Gastroesophageal sphincter (tissue), 4 donors: ENCODE data around the gene MYBPH. TPM values are rescaled to one million over a fixed set of nuclear protein-coding genes. Genes with fewer than 3 reads are reported as not detected.

ENCODE experiments used
- ATAC-seq: fragments of 150-250 bp; one replicate; pipeline ENCODE4 v1.9.1; 2016; ENCODE audit warnings: mild to moderate bottlenecking, moderate library complexity
- H3K27ac ChIP-seq, 4 donors: fragments of 200-600 bp; sonication (generic) in 3 of 4; 1 replicate in 3 of 4; 2 replicates in 1 of 4; pipeline ENCODE4 v1.5.1; 2016 to 2019
- H3K27me3 ChIP-seq: fragments of 200-600 bp; sonication (generic); one replicate; pipeline ENCODE4 v1.5.1; 2019
- H3K36me3 ChIP-seq, 2 donors: fragments of 200-600 bp; sonication (generic); one replicate each; pipeline ENCODE4 v1.5.1; 2019; ENCODE audit warnings: control low read depth in 1 of 2
- H3K4me1 ChIP-seq, 3 donors: fragments of 200-600 bp; sonication (generic); 1 replicate in 2 of 3; 2 replicates in 1 of 3; pipeline ENCODE4 v1.5.1; 2016 to 2019; ENCODE audit warnings: control low read depth in 2 of 3
- H3K4me3 ChIP-seq, 2 donors: fragments of 200-600 bp; sonication (generic); one replicate each; pipeline ENCODE4 v1.5.1; 2019; ENCODE audit warnings: mild to moderate bottlenecking in 1 of 2, moderate library complexity in 1 of 2
- H3K9me3 ChIP-seq, 3 donors: fragments of 200-600 bp; sonication (generic); one replicate each; pipeline ENCODE4 v1.5.1; 2017 to 2019; ENCODE audit warnings: control low read depth in 2 of 3
- EP300 ChIP-seq: sonication (generic); formaldehyde crosslinking; IDR thresholded peaks from one replicate; pipeline ENCODE4 v1.6.1; 2017; ENCODE audit warnings: antibody characterized with exemption, mild to moderate bottlenecking
- POLR2A ChIP-seq, 2 donors: fragments of 450-650 bp; IDR thresholded peaks; one replicate each; pipeline ENCODE4 v1.6.1; 2017; ENCODE audit warnings: antibody characterized with exemption in 2 of 2, mild to moderate bottlenecking in 2 of 2, moderate library complexity in 1 of 2
- POLR2AphosphoS5 ChIP-seq: sonication (generic); formaldehyde crosslinking; IDR thresholded peaks from one replicate; pipeline ENCODE4 v1.6.1; 2017; ENCODE audit warnings: antibody characterized with exemption
- WGBS, 2 donors: methylation state at CpG; one replicate each; pipeline ENCODE4 v1.1.5; 2018; ENCODE audit warnings: low coverage in 1 of 2; 5-methylcytosine and 5-hydroxymethylcytosine counted together
- total RNA-seq, 4 donors: library from RNA; depleted of rRNA; stranded (reverse); fragments of >200 nt; gene quantifications; one replicate each; pipeline ENCODE4 v1.1.0, GENCODE V29; 2016
- TF ChIP-seq, protein P1 (sequence below), 4 experiments: fragments of 200-600 bp in 2 of 4; fragments of 450-650 bp in 2 of 4; sonication (generic) in 1 of 4; IDR thresholded peaks; one replicate each; pipeline ENCODE4 v1.5.1; 2017 to 2019; ENCODE audit warnings: antibody characterized with exemption in 4 of 4, mild to moderate bottlenecking in 2 of 4, moderate library complexity in 2 of 4

Gene MYBPH
- total RNA-seq, 4 donors from 2014 or later, result not detected

DNA sequence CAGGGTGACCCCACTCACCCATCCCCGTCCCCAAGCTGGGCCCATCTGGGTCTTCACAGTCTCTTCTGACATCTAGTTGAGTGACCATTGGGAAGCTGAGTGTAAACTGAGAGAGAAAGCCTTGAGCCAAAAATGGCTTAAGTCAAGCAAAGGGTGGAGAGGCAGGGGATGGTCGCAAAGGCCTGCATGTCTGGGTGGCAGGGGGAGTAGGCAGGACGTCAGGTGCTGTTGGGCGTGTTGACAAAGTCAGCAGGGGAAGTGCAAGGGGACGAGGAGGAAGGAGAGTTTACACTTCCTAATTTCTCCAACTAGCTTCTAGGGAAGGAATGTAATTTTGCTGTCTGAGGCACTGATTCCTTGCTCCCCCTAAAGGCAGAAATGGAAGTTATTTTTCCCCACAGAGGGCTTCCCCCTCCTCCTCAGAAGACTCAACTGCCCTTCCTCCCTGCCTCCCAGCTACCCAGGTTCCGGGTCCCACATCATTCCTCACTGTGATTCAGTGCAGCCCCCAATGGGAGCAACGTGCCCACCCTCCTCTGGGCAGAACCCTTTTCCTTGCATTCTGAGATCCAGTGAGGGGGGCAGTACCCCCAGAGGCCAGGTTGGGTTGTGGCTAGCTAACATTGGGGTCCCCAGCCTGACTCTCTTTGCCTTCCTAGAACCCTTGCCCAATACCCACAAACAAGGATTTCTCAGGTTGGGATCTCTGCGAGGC lies 49.3 kb downstream of the MYBPH start:
- Histone ChIP-seq H3K27ac (no peak overlapping the region), H3K9me3 (no peaks in the 10 kb centered on the region), H3K27me3 (peaks cover 63% of the 10 kb centered on the region), H3K4me1 (peaks cover 0 to 46% (median 30%) of the 10 kb centered on the region in 3 donors), H3K4me3 (no peak overlapping the region), H3K36me3 (no peaks in the 10 kb centered on the region)
- no peak for ATAC-seq
- TF ChIP-seq POLR2AphosphoS5, result no peak
- TF ChIP-seq, protein P1, sequence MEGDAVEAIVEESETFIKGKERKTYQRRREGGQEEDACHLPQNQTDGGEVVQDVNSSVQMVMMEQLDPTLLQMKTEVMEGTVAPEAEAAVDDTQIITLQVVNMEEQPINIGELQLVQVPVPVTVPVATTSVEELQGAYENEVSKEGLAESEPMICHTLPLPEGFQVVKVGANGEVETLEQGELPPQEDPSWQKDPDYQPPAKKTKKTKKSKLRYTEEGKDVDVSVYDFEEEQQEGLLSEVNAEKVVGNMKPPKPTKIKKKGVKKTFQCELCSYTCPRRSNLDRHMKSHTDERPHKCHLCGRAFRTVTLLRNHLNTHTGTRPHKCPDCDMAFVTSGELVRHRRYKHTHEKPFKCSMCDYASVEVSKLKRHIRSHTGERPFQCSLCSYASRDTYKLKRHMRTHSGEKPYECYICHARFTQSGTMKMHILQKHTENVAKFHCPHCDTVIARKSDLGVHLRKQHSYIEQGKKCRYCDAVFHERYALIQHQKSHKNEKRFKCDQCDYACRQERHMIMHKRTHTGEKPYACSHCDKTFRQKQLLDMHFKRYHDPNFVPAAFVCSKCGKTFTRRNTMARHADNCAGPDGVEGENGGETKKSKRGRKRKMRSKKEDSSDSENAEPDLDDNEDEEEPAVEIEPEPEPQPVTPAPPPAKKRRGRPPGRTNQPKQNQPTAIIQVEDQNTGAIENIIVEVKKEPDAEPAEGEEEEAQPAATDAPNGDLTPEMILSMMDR (IDR thresholded peaks at IDR 0.05), result peak in 3 of 4 experiments; percentile 29 to 48 (median 46)
- TF ChIP-seq POLR2A (IDR thresholded peaks at IDR 0.05), result no peak
- 18 to 35% methylated on average over 5 to 6 of the region's 8 CpGs for WGBS, 2 donors

DNA sequence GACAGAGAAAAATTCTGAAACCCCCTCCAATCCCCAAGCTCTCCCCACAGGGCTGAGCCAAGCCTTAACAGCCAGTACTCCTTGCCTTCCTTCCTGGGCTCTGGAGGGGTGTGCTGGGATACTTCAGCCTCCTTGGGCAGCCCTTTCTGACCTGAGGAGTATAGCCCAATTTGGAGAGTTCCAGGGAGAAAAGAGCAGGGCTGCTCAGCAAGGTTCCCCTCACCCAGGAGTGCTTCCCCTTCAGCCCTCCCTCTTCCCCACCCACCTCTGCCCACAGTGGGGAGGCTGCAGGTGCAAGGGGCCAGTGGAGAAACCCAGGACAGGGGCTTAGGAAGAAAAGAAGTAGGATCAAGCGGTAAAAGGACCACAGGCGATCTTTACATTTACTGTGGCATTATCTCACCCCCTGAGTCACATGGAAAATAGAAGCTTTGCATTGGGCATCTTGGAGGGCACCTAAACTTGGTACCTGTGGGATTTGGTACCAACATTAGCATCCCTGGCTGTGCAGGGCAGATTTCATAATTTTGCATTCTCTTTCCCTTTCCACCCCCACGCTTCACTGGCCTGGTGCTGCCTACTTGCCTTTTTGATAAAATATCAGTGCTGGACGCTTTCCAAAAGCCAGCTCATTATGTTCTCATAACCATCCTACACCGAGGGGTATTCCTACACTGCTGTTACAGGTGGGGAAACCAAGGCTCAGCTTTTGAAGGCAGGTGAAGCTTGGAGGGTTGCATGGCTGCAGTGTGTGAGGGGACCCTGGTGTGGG lies 50.9 kb downstream of the MYBPH start:
- TF ChIP-seq EP300, result no peak
- TF ChIP-seq POLR2AphosphoS5, result no peak
- Histone ChIP-seq H3K27me3 (peaks cover 79% of the 10 kb centered on the region), H3K9me3 (no peaks in the 10 kb centered on the region), H3K4me1 (peaks cover 0 to 38% (median 26%) of the 10 kb centered on the region in 3 donors), H3K4me3 (no peak overlapping the region), H3K27ac (no peak overlapping the region), H3K36me3 (no peaks in the 10 kb centered on the region)
- no peak for ATAC-seq
- 69 to 80% methylated on average over 1 to 3 of the region's 5 CpGs for WGBS, 2 donors

DNA sequence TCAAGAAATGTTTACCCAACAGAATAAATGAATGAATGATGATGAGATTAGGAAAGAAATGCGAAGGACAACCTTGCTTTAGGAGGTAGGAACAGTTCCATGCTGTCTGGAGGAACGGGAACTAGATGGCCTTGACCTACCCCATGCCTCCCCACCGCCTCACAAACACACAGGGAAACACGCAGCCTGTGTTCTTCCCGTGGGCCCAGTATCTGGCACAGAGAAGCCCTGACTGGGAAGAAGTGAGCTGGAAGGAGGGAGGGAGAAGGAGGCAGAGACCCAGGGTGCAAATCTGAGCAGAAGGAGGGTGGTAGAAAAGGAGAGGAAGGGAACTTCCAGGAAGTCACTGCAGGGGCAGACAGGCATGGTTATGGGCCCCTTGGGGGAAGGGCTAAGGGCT lies 51.6 kb downstream of the MYBPH start:
- H3K27me3 ChIP-seq, result peaks cover 86% of the 10 kb centered on the region
- H3K4me3 ChIP-seq, result no peak overlapping the region
- H3K27ac ChIP-seq, result no peak overlapping the region
- ATAC-seq, result no peak
- peaks cover 0 to 32% (median 26%) of the 10 kb centered on the region in 3 donors for H3K4me1 ChIP-seq
- 48 to 63% methylated on average over 4 to 5 of the region's 5 CpGs for WGBS, 2 donors
- no peaks in the 10 kb centered on the region for H3K9me3 ChIP-seq
- TF ChIP-seq POLR2AphosphoS5 (no peak), EP300 (no peak), POLR2A (IDR thresholded peaks at IDR 0.05) (no peak)
- TF ChIP-seq, protein P1 (IDR thresholded peaks at IDR 0.05), result no peak
- no peaks in the 10 kb centered on the region for H3K36me3 ChIP-seq

DNA sequence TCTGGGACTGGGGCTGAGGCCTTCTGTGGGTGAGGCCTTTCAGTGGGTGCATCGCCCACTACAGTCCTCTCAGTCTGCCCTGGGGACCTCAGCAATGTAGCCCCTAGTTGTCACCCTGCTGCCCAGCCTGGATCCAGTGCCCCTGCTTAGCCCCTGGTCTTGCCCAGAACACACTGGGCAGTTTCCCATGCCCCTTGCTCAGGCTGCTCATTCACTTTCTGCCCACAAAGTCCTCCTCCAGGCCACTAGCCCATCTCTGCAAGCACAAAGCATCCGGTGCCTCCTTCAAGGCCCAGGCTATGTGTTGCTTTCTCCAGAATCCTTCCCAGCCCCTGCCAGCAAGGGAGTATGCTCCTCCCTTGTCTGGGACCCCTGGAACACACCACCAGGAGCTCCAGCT lies 53.5 kb downstream of the MYBPH start:
- Histone ChIP-seq H3K36me3 (no peaks in the 10 kb centered on the region), H3K27ac (no peak overlapping the region), H3K4me3 (no peak overlapping the region), H3K9me3 (no peaks in the 10 kb centered on the region), H3K27me3 (peaks cover 99% of the 10 kb centered on the region), H3K4me1 (peaks cover 0 to 23% (median 12%) of the 10 kb centered on the region in 3 donors)
- ATAC-seq, result no peak
- no peak for TF ChIP-seq POLR2A (IDR thresholded peaks at IDR 0.05)
- no peak for TF ChIP-seq EP300
- no peak for TF ChIP-seq POLR2AphosphoS5
- 100% methylated on average over 1 of the region's 2 CpGs; no CpG with 5 or more reads in 1 of the 2 donors for WGBS, 2 donors

DNA sequence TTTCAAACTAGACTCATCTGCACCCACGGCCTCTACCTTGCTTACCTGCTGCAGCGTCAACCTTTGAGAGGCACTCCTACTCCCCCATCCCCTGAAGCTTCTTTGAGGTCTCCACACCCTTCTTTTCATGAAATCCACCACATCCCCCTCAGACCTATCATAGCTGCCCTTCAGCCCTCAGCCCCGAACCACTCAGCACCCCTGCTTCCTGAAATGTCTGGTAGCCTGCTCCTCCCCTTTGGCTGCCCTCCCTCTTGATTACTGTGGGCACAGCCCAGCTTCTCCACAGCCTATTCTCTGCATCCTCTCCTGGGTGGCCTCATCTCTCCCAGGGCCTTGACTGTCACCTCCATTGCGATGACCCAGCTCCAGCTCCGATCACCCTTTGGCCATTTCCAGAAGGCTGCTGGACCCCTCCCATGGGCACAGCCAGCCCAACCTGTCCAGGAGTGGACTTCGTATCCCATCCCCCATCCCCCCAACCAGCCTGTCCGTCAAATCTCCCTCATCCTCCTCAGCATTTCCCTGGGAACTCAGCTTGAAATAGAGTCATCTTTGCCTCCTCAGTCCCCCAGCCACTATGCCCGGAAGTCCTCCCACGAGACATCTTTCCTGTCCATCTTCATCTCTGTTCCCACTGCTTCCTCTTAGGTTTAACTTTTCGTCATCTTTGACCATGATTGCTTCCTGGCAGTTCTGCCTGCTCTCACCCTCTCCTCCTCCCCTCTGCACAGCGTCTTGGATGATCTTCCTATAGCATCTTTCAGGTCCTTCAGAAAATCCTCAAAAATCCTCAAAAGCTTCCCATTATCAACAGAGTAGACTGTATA lies 54.2 kb downstream of the MYBPH start:
- H3K27ac ChIP-seq, result no peak overlapping the region
- 62 to 77% methylated on average over 8 to 11 of the region's 11 CpGs for WGBS, 2 donors
- H3K9me3 ChIP-seq, result no peaks in the 10 kb centered on the region
- no peak overlapping the region for H3K4me3 ChIP-seq
- no peak for ATAC-seq
- H3K4me1 ChIP-seq, result peaks cover 0 to 15% (median 4%) of the 10 kb centered on the region in 3 donors
- H3K27me3 ChIP-seq, result peaks cover 98% of the 10 kb centered on the region
- TF ChIP-seq, protein P1 (IDR thresholded peaks at IDR 0.05), result no peak
- TF ChIP-seq POLR2A (IDR thresholded peaks at IDR 0.05) (no peak), POLR2AphosphoS5 (no peak), EP300 (no peak)
- H3K36me3 ChIP-seq, result no peaks in the 10 kb centered on the region
